Measurements from ENCODE around the gene IQCM.
"Not testable (repeated sequence)": the region's sequence is repeated elsewhere in the genome, so short reads cannot be mapped to it uniquely, and the experiment has no call there.

The IQCM gene

GRCh38 chr4:149555146-149555545 lies 260.5 kb downstream of the IQCM start:
- no peak for DNase-seq

DNA sequence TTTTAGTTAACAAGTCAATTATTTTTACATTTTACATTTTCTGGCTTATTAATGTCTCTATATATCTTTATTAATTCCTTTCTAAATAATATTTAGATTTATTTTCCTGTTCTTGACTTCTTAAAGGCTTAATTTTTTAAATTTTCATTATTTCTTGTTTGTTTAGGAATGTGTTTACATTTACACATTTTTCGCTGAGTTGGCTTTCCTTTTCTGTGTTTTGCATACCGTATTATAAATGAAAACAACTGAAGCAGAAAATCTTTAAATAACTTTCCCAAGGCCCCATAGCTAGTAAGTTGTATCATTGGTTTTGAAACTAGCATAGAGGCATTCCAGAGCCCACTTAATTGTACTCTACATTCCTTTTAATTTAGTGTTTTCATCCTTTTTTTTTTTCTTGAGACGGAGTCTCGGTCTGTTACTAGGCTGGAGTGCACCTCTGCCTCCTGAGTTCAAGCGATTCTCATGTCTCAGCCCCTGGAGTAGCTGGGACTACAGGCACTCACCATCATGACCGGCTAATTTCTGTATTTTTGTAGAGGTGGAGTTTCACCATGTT lies 261.6 kb downstream of the IQCM start:
- no peak for DNase-seq

DNA sequence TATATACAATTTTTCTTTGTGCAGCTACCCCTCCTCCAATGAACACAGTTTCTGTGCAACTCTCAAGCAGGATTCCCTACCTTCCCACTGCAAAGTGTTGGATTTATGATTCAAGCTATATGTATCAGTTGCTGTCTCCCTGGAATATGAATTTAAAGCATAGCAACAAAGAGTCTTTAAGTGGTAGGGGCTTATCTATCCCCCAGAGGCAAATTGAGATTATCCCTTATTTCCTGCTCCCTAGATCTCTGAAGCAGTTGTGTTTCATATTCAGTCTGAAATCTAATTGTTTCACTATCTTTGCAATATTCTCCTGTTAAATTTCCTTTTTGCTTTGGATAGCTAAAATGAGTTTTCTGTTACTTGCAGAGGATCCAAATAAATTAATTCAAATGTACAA lies 263.0 kb downstream of the IQCM start:
- no peak for DNase-seq

DNA sequence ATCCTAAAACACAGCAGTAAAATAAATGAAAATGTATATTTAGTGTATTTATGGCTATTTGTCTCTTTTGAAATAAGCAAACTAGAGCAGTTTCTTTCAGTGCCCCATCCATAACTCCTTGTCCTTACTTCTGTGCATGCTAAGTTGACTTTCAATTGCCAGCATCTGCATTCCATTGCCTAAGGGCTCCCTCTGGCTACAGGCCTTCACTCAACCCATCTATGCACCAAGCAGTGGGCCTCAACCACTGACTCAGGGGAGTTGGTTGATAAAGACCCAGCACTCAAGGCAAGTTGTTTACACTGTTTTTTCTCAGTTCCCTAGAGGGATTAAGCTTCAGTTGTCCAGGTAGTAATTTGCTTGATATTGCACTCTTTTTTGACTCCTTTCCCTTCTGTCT lies 265.7 kb downstream of the IQCM start:
- DNase-seq, result no peak

DNA sequence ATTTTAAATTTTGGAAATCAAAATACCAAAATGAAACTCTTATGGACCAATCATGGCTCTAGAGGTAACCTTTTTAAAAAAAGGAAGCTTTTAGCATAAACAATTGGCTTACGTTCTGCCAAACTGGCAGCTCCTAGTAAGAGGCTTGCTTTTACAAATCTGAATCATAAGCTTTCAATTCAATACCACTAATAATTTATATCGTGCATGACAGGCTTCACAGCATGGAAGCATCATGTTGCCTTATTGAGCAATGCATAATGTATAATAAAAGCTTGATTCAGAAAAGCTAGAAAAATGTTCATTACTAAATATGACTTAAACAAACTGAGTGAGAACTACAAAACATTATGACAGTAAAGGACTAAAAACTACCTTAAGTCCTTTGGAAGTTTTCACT lies 280.9 kb downstream of the IQCM start:
- DNase-seq, result no peak

- DNase-seq, result no peak
Observed at GRCh38 chr4:149531861-149532260, 283.8 kb downstream of the IQCM start.

DNA sequence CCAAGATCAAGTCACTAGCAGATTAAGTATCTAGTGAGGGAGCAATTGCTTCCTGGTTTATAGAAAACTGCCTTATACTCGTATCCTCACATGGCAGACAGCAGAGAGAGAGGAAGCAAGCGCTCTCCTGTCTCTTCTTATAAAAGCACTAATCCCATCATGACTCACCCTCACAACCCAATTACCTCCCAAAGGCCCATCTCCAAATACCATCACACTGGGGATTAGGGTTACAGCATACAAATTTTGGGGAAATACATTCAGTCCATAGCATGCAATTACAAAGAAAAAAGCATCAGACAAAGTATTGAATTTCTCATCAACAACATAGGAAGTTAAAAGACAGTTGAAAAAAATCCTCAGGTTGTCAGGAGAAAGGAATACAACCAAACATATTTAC lies 292.6 kb downstream of the IQCM start:
- DNase-seq, result no peak

DNA sequence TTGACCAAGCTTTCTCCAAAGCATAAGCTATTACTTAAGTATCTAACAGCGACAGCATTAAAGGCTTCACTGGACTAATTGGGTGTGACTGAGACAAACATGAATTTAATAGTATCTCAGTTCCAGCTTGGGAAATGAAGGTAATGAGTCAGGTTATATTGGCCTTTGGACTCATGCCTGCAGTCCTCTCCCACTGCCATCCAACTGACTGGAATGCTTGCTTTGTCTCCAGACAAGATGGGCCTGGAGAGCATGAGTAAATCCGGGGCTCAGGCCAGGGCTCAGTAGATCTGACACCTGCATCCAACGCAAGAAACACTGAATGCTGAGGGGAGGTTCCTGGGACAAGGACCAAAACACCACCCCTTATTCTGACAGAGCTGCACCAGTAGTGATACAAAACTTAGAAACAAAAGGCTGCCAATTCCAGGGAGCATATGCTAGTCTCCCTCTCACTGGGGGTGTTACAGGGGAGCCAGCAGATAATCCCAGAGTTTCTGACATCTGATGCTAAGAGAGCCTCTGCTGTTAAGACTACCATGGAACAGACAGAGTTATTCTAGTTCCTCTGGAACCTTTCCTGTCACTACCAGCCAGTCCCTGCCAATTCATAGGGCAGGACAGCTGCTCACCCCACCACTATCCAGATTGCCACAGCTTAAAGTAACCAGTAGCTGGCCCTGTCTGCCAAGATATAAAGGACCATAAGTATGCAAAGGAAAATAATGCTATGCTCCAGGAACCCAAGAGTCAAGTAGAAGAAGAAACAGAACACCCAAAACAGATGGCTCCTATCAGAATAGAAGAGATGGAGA lies 293.8 kb downstream of the IQCM start:
- DNase-seq, result peak; percentile 2

DNA sequence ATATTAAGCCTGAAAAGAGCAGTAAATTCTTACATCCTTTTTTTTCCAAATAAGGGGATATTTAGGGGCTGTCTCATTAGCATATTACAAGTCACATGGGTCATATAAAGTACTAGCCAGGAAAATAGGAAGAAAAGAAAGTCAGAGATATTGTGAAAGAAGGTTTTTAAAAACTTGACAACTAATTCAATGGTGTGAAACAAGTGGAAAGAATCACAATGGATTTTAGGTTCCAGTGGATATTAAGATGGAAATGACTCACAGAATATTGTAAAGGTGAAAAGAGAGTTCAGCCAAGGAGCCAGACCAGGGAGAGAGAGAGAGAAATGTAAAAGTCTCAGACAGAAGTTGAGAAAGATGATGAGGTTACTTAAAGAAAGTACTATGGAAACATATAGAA lies 297.2 kb downstream of the IQCM start:
- DNase-seq, result no peak

GRCh38 chr4:149513081-149513480 lies 302.6 kb downstream of the IQCM start:
- DNase-seq, result no peak

GRCh38 chr4:149512501-149512900 lies 303.1 kb downstream of the IQCM start:
- no peak for DNase-seq

- no peak for DNase-seq
Observed at GRCh38 chr4:149511558-149512298, 303.9 kb downstream of the IQCM start.

- not testable (repeated sequence) for DNase-seq
Observed at GRCh38 chr4:149507309-149507708, 308.3 kb downstream of the IQCM start.

GRCh38 chr4:149500806-149501205 lies 314.8 kb downstream of the IQCM start:
- no peak for DNase-seq

DNA sequence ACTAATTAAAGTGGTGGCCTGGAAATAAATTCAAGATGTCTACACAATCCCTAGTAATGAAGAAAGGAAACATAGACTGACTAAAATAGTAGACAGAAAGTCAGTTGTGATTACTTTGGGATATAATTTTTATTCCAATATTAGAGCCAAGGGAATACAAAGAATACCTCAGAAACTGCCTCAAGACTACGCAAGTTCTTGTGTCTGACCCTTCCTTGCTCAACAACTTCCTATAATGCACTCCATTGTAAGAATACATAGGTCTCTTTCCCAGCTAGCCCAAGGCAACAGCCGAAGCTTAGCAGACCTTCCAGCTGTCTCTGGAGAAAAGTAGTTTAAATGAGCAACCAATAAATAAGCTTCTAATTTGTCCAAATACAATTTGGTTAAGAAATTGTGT lies 315.9 kb downstream of the IQCM start:
- DNase-seq, result no peak

DNA sequence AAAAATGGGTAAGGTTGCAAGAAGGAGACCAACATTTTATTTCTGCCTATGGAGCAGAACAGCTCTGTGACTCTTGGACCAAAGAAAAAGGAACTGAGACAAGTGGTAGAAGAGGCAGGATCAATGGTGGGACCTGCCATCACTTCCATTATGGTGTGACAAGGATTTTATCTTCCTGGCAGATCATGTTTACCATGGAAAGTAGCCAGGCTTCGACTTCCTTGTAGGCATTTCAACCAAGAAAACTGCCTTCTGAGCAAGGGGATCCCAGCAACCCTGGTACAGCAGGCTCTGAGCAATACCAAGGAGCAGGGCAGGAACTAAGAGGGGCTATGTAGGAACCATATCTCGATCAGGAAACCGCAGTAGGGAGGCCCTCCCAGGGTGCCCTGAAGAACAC lies 317.4 kb downstream of the IQCM start:
- DNase-seq, result no peak

GRCh38 chr4:149493492-149493891 lies 322.2 kb downstream of the IQCM start:
- no peak for DNase-seq

DNA sequence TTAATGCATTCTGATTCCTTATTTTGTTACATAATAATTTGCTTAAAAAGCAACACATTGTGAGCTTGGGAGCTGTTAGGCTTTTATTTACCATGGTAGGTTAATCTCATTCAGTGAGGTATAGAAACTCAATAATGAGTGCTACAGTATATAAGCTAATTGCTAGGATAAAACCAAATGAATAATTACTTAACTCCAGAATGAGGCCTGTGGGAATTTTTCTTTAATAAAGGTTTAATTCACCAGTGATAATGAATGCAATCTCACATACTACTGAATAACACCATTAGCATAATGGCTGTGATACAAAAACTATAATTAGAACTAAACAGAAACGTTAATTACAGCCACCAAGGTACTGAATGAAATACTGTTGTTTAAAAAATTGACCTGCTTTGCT lies 326.3 kb downstream of the IQCM start:
- DNase-seq, result no peak

GRCh38 chr4:149486861-149487260 lies 328.8 kb downstream of the IQCM start:
- DNase-seq, result no peak

GRCh38 chr4:149468669-149469068 lies 347.0 kb downstream of the IQCM start:
- not testable (repeated sequence) for DNase-seq

DNA sequence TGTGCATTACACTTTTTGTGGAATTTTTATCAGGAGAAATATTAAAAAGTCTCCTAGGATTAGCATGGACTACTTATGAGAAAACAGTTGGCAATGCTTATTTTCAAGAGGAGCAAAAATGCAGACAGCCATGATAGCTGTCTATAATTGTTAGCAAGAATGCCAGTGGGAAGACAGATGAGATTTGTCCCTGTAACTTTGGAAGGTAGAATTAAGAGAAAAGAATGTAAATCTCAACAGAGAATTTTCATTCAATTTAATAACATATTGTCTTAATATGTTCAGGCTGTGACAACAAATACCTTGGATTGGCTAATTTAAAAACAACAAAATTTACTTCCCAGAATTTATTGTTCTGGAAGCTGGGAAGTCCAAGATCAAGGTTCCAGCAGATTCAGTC lies 349.2 kb downstream of the IQCM start:
- no peak for DNase-seq

- no peak for DNase-seq
Observed at GRCh38 chr4:149465955-149466354, 349.7 kb downstream of the IQCM start.

DNA sequence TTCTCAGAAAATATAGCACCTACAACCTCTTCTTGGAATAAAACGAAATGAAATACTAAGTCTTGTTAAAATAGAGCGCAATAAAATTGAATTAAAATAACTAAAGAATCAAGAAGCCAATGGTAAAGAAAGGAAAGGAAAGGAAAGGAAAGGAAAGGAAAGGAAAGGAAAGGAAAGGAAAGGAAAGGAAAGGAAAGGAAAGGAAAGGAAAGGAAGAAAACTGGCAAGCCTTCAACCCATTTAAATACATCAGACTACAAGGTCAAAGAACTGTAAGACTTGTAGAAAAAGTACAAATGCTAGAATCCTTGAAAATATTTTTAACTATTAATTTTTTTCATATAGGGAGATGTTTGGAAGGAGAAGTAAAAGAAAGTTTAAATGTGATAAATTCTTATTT lies 372.1 kb downstream of the IQCM start:
- no peak for DNase-seq

GRCh38 chr4:149441338-149441737 lies 374.3 kb downstream of the IQCM start:
- peak; percentile 46 for DNase-seq

Measured in fibroblast of skin of right quadriceps (primary cell).